GM20431 (cell line): ENCODE results near the gene SAMD4A.

Experiments
- in situ Hi-C: fragments of 300-500 bp; cut with MseI, MboI; formaldehyde crosslinking; loops from one replicate; pipeline ENCODE4 v1.15.0; 2020; ENCODE audit warnings: low sequenced_read_pairs; ENCODE audit not compliant: unreplicated experiment

SAMD4A gene

DNA sequence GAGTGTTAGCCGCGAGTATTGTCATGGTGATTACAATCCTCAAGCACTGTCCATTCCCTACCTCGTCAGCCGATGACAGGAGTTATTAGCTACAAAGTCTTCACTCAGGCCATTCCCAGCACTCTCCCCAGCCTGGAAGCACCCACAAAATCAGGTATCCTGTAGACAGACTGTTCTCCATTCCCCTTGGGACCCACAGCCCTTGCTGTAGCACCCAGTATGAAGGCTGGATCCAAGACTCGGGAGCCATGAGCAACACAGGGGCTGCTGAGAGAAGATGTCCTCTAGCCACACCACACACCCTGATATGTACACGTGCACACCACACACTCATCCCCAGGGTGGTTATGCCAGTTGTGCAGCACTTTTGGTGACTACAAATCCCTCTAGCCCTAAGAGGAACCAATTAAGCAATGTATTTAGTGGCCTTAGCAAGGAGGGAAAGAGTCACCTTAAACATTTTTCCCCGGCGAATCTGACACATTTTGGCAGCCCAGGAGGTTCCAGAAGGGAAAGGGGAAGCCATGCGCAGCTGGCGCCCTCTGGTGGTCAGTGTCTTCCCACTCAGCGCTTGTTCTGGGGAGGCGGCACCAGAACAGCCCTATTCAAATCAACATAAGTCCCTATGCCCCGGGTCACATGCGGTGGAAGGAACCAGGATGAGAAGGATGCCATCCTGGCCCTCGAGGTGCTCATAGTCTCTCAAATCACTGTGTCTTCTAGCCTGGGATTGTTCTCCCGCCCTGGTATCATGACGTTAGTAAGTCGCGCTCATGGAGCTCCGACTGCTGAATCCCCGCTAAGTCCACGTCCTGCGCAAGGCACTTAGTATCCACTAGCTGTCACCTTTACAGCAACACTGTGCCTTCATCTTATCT lies 238.8 kb downstream of the SAMD4A start:
- in situ Hi-C loops = no loop called here

DNA sequence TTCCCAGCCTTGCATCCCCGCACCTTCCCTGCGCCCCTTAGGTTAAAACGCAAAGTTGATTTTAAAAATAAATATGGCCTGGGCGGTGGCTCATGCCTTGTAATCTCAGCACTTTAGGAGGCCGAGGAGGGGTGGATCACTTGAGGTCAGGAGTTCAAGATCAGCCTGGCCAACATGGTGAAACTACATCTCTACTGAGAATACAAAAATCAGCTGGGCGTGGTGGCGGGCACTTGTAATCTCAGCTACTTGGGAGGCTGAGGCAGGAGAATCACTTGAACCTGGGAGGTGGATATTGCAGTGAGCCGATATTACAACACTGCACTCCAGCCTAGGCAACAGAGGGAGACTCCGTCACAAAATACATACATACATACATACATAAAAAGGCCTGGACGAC lies 239.7 kb downstream of the SAMD4A start:
- in situ Hi-C loops = no loop called here

DNA sequence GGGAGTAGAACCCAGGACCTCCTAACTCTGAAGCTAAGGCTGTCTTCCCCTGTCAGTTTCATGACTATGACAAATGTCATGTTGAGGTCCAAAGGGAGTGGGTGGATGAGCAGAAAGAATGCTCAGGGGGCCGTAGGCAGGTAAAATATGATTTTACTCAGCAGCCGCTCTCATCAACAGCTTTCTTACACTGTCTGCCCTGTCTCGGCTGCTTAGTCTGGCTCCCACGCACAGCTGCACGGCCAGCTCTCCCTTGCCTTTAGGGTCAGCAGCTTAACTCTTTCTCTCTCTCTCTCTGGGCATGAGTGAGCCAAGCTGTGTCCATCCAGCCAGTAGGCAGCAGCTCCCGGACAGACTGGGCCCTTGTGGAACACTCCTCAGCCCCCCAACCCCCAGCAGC lies 240.5 kb downstream of the SAMD4A start:
- in situ Hi-C loops = no loop called here

DNA sequence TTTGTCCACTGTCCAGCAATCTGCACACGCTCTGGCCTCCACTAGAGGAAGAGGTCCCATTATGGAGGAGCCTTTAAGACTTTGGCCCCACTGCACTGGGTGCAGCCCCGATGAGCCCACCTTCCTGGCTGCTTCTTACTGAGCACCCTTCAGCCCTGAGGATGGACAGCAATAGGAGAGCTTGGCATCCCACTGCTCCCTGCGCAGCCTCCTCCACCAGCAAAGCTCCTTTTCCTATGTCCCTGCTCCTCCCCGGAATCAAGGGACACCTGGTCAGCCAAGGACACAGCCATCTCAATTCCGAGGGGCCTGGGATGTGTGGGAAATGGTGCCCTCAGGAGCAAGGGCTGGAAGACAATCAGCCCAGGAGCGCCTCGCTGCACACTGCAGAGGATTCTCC lies 241.0 kb downstream of the SAMD4A start:
- in situ Hi-C loops = no loop called here

DNA sequence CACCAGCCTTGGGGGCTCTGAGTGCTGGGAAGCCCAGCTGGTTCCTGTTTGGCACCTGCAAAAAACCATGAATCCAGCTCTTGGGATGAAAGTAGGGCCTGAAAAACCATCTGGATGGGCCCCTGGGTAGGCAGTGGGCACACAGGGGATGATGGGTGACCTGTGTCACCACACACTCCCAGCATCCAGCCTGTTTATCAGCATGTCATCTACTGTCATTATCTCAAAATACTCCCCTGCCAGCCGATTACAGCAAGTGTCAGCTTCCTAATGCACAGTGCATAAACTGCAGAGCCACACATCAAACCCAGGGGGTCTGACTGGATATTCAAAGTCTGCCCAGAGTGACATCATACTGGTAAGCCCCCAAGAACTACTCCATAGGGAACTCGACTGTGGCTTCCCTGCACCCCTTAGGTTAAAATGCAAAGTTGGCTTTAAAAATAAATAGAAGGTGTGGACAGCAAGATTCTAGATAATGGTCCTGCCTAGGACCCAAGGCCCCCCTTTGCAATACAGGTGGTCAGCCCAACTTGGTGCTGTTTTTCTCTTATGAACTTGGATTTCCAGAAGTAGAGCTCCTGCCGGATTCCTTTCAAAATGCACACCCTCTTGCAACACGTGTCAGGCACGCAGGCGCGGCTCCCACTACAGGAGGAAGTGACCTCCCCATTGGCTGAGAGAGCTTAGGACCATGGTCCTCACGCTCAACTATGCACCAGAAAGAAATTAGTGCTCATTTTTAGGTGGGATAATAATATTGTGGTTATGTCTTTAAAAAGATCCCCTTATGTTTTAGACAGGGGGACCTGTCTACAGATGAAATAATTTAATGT lies 241.6 kb downstream of the SAMD4A start:
- in situ Hi-C loops = no loop called here

DNA sequence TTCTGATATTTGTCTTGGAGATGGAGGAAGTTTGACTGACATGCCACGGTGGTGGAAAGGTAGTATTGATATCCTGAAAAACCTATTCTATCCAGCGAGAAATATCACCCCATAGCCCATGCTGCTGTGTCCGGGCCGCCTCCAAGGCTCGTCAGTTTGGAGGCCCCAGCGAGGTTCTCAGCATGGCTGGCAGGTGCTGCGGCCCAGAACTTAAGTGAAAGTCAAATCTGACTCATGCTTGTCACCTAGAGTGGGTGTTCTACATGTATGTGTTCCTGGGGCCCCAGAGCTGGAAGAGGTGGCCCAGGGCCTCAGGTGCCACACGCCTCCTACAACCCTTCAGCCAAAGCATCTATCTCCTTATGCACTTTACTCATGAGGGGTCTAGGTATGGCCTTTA lies 242.8 kb downstream of the SAMD4A start:
- in situ Hi-C loops = no loop called here

DNA sequence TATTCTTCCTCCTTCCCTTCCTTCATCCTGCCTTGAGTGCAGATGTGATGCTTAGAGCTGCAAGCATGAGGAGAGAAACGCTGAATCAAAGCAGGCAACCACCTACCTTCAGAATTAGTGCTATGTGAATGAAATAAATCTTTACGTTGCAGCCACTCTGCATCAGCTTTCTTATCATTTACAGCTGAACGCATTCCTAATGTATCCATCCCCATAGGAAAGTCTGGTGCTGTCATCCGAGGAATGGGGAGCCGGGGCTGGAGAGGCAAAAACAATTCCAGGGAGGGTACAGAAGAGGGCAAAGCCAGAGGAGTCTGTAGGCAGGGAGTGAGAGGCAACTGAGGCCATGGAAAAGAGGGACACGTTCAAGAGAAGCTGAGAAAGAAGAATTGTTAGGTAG lies 245.7 kb downstream of the SAMD4A start:
- in situ Hi-C loops = no loop called here

DNA sequence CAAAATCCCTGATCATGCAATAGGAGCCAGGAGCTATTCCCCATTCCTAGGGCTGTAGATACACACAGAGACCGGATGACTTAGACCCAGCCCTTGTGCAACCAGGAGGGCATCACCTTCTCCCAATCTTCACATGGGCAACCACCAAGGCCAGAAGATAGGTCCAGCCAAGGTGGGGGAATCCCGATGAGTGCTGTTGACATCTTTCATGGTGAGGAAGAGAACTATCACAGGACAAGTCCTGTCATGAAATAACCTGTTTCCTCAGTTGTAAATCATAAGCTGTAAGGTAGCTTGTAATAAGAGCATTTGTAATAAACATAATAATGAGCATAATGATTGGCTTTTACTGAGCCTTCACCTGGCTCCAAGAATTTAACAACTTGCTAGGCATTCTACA lies 246.2 kb downstream of the SAMD4A start:
- in situ Hi-C loops = no loop called here

DNA sequence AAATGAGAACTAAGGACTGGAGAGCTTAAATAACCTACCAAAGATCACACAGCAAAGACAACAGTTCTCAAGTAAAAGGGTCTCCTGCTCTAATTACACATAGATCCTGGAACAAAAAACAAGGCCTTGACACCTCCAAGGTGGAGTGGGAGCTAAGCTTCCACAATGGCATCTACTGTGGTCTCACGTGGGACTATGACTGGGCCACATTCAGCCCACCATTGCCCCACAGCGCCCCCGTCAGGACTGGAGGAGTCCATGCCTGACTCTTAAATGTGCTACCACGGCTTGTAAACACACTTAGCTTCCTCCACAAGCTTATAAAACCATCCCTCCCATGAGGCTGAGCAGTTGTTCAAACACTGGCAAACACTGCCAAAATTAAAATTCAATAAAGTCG lies 247.1 kb downstream of the SAMD4A start:
- in situ Hi-C loops = no loop called here

DNA sequence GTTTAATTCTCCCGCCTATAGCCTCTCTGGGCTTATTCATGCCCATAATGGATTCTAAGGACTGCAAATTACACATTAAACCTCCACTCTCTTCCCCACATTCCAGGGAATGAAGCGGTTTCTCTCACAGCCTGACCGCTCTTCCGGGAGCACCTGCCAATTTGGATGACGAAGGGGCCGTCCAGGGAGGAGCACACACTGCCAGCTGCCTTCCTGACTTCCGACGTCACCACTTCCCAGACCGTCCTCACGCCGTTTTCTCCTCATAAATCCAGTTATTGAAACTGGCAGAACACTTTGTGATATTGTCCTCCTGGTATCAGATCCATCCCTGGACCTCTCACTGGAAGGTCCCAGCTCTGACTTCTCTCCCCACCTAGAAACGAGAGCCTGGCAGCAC lies 248.1 kb downstream of the SAMD4A start:
- in situ Hi-C loops = no loop called here

DNA sequence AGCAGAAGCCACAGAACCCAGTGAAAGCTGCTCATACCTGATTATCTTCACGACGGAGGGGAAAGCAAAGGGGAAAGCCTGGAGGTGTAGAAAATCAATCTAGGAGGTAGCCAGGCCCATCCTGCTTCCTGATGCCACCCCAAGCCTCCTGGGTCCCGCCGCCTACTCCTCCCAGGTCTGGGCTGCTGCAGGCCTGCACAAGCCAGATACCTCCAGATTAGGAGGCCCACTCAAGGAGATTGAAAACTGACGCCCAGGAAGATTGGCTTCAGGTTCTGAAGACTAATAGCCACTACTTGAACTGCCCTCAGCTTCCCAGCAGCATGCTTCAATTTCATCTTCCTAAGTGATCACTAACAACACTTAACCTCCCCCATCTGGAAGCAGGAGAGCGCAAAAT lies 248.6 kb downstream of the SAMD4A start:
- in situ Hi-C loops = no loop called here

DNA sequence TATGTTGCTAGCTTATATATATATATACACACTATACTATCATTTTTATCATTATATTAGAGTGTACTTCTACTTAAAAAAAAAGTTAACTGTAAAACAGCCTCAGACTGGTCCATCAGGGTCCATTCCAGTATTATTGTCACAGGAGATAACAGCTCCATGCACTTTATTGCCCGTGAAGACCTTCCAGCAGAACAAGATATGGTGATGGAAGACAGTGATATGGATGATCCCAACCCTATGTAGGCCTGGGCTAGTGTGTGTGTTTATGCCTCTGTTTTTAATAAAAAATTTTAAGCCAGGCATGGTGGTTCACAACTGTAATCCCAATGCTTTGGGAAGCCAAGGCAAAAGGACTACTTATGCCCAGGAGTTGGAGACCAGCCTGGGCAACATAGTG lies 249.5 kb downstream of the SAMD4A start:
- in situ Hi-C loops = no loop called here

DNA sequence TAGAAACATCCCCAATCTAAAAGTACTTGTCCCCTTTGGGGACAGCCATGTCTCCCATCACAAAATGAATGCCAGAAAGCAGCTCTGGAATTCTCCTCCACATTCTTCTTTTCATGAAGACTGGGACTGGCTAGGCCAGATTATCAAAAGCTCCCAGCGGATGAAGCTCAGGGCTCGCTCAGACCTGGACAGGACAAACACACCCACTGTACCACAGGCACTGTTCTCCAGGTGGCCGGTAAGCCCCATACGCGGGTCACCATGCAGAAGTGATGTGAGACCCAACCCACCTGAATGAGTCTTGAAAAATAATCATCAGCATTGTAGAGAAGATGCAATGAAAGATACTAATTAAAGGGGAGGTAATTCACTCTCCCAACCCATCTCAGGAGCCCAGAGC lies 250.6 kb downstream of the SAMD4A start:
- in situ Hi-C loops = no loop called here

DNA sequence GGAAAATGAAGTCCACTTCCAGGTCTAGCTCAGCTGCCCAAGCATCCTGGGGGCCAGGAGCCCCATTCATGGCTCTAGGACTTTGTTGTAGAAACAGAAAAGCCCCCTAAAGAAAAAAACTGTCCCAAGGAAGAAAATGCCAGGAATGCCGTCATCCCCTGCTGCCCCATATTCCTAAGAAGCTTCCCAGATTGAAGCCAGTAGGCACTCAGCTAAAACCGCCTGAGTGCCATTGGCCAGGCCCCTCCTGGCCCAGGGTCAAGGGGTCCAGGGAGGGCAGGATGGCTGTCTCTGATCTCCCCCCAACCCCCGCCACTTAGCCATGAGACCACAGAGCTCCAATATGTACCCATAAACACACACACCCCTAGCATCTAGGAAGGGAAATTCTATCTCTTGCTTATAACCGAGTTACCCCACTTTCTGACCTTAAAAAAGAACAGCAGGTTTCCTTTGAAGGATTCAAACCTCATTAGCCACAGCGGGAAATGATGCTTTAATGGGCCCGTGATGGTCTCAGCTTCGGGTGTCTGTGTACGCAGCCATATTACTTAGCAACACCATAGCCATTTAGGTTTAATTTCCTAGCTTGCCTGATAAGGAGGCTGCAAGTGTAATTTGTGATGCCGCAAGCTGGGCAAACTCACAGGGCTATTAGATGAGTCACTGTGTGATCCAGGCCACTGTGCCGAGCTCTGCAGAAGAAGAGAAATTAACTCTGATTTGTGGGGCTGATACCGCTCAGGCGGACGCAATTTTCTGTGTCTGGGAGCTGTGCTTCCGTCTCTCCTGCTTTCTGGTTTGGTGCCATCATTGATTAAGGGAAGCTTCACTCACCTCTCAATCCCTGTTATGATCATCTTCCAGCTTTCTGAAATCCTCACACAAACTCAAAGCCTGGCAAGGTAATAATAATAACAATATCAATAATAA lies 251.5 kb downstream of the SAMD4A start:
- in situ Hi-C loops = no loop called here

DNA sequence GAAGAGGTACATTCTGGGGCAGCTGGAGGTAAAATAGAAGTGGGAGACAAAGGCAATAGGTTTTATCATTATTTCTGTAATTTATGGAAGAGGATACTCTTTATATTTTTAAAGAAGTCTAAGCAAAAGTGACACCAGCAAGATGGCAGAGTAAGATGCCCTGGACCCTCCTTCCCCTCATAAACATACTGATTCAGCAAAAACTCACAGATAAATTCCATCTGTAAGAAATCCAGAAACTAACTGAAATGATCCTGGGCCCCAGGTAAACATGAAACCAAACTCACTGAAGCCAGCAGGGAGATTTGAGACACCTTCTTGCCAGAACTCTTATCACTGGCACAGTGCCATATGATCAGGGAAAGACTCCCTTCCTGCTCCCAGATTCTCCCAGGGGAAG lies 255.8 kb downstream of the SAMD4A start:
- in situ Hi-C loops = no loop called here

DNA sequence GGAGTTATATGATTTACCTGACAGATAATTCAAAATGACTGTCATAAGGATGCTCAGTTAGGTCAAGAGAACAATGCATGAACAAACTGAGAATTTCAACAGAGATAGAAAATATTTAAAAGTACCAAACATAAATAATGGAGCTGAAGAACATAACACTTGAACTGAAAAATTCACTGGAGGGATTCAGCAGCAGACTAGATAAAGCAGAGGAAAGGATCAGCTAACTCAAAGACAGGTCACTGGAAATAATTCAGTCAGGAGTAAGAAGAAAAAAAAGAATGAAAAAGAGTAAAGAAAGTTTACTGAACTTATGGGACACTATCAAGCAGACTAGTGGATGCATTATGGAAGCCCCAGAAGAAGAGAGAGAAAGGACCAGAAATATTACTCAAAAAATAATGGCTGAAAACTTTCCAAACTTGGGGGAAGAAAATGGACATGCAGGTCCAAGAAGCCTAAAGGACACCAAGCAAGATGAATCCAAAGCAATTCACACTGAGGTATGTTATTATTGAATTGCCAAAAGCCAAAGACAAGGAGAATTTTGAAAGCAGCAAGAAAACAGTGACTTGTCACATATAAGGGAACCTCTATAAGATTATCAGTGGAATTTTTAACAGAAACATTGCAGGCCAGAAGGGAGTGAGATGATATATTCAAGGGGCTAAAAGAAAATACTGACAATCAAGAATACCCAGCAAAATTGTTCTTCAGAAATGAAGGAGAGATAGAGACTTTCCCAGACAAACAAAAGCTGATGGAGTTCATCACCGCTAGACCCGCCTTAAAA lies 257.0 kb downstream of the SAMD4A start:
- in situ Hi-C loops = no loop called here

DNA sequence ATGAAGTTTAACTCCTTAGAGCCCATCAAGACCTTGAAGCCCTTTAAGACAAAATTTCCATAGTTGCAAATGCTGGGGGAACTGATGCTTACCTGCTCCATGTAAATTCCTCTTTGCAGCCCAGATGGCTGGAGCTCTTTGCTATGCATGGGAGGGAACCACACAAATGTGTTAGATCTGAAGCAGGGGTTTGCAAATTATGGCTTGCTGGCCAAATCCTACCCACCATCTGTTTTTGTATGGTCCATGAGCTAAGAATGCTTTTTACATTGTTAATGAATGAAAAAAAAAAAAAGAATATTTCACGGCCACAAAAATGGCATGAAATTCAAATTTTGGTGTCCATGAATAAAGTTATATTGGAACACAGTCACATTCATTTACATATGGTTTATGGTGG lies 261.1 kb downstream of the SAMD4A start:
- in situ Hi-C loops = no loop called here

DNA sequence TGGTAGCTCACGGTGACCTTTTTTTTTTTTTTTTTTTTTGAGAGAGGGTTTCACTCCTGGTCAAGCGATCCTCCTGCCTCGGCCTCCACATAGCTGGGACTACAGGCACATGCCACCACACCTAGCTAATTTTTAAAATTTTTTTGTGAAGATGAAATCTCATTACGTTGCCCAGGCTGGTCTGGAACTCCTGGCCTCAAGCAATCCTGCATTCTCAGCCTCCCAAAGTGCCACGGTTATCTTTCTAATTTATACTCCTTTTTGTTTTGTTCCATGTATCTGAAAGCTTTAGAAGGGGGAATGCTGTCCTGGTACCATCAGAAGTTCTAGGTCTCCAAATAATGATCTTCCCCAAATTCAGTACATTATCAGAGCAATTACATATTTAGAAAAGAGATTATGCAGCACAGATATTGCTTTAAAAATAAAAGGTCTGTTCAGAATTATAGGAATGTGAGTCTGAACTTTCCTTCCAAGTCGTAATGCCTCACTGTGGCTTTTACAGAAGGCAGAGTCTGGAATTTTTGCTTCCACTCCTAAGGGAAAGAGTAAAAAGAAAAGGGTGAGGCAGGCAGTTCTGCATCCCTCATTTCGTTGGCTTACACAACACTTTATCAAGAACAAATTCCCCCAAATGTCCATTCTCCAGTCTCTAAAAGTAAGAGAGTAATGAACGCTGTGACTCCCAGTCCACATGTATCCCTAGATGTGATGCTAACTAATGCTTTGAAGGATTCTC lies 262.7 kb downstream of the SAMD4A start:
- in situ Hi-C loops = no loop called here

DNA sequence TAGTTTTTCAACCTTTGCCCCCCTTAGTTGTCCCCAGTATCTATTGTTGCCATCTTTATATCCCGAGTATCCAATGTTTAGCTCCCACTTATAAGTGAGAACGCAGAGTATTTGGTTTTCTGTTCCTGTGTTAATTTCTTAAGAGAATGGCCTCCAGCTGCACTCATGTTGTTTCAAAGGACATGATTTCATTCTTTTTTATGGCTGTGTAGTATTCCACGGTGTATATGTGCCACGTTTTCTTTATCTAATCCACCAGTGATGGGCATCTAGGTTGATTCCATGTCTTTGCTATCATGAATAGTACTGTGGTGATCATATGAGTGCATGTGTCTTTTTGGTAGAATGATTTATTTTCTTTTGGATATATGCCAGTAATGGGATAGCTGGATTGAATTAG lies 263.7 kb downstream of the SAMD4A start:
- in situ Hi-C loops = no loop called here
